NCI-H526 treated with DMSO at 0.1 percent for 48 hours (cell line): ENCODE data around the gene INSL4.

Experiments used
- DNase-seq: peaks from one replicate; lab custom pipeline; 2025; lab: John Stamatoyannopoulos, UW

Gene INSL4

DNA sequence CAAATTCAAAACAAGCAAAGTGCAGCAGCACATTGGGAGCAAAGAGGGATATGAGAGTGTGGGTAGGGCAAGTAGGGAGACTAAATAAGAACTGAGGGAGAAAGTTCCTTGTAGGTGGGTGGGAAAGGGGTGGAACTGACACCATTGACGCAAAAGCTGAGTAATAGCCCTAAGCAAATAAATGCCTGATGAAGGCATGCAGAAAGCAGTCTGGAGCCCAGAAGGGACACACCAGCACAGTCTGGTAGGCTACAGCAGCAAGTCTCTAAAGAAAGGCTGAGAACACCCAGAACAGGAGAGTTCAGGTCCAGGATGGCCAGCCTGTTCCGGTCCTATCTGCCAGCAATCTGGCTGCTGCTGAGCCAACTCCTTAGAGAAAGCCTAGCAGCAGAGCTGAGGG is at the start of gene INSL4:
TSS of gene INSL4 (plus strand) at position 208 of the 400 bp plus-strand sequence. CDS start at position 313, 105 bp downstream.
- no peak for DNase-seq

DNA sequence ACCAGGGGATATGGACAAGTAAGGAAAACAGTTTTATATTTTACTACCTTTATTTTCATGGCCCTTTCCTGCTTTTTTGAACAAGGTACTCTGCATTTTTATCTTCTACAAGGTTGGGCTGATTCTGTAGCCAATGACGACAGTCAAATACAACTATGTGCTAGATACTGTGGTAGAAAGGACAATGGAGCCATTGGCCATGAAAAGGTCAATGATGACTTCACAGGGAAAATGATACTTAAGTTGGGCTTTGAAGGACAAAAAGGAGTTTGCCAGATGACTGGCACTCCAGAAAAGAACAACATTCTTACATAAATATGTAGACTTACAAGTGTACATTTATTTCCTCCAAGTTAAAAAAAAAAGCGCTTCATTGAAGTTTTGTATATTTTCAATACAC is 46.4 kb upstream of the INSL4 start:
- no peak for DNase-seq

DNA sequence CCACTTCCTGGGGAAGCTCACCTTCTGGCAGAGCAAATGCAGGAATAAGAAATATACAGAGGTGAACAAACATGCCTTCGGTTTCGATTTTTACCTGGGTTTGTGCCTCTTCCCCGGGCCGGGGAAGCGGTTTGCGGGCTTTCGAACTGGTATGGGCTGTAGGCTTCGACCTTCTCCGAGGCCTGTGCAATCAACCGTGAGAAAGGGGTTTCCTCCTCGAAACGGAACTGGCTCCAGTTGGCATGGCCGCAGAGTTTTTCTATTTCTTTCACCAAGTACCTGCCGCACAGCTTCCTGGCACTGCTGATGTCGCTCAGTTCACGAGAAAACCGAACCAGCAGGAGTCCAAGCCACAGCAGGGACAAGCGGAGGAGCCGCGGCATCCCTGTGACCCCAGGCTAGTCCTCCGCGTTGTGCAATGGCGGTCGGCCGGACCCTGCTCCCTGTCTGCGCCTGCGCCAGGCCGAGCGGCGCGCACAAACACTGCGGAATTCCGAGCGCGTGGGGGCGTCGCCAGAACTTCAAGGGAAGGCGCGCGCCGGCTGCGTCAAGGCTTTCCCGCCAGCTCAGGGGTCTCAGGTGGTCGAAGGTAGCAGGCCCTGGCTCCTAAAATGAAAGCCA is 45.9 kb upstream of the INSL4 start, which contains the start of gene INSL6:
TSS of gene INSL6 (minus strand) at position 420 of the 621 bp plus-strand sequence. CDS start at position 383, 37 bp downstream.
- DNase-seq: no peak

DNA sequence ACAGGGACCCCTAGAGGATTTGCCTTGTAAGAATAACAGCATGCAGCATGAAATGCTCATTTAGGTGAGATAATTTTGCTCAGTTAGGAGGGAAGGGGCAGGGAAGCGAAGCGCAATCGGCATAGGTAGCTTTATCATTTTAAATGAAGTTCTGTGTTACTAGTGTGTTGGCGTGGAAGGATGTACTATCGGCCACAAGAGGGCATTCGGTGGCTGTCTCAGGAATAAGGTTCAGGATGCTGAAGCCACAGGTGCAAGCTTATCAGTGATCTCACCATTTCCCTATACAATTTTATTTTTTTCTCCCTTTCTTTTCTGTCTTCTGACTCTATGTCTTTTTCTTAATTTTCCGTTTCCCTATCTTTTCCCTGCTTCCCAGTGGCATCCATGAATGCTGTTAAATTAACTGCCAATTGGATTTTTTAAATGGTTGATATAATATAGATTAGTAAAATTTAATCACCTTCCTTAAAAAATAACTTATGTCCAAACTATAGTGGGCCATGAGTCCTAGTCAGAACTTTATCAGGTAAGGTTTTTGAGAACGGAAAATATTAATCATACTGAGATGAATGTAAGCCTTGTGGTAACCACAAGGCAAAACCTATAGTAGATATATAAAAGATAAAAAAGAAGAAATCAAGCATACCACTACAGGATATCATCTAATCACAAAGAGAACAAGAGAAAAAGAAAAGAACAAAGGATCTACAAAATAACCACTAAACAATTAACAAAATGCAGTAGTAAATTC is 44.6 kb upstream of the INSL4 start:
- peak; percentile 52 for DNase-seq

DNA sequence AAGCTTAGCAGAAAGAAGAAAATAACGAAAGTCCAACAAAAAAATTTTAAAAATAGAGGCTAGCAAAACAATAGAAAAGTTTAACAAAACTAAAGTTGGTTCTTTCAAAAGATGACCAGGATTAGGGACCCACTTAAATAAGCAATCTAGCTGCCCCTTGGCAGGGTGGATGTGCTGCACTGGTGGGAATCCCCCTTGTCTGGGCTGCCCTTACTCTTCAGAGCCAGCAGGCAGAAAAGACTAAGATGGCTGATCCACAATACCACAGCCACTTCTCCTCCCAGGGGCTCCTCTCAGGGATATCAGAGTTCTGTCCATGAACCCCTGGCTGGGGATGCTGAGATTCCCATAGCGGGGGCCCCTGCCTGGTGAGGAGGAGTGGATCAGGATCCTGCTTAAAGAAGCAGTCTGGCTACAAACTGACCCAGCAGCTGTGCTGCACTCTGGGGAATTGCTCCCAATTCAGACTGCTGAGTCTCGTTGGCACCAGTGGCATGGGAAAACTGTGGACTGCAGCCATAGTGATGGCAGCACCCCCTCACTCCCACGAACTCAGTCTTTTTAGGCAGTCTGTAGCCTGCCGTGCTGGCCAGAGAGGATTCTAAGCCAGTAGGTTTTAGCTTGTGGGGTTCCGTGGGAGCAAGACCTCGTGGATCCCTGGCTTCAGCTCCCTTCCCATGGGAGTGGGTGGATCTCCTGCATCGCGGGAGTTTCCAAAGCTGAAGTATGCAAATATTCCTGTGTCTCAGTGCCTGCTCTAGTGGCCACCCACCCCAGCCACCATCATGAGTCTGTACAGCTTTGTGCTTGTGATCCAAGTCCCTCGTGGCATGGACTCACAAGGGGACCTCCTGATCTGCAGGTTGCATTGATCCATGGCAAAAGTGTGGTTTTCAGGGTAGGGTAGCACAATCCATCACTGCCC is 42.9 kb upstream of the INSL4 start:
- DNase-seq: no peak

DNA sequence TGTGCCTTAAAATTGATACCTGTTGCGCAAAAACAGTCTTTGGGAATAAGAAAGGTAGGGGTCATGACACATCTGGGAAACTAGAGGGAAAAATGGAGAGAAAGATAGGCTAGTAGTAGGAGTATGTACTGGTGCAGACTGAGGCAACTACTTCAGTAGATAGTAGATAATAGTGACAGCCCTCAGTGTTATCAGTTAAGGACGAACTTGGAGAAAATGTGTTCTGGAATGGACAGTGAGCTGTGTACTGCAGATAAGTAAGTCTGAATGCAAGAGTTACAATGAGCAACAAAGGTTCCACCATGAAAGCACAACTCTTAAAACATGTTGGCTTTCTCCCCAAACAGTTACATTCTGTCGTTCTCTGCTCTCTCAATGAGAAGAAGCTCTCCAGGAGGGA is 39.2 kb upstream of the INSL4 start:
- no peak for DNase-seq

DNA sequence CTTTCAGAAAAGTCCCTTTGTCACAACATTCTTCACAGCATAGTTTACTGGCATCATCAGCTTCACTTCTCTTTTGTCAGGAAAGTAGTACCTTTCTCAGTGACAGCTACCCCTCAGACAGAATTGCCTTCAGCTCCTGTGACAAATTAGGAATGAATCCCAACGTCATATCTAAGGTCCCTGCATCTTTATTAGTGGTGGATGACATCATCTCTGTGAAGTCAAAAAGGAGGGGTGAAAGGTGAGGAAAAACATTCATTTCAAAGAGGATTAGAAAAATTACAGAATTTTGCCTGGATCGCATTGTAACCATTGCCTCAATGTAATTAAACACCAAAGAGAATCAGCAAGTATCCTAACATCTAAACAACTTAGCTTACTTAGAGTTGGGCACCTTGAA is 37.9 kb upstream of the INSL4 start:
- no peak for DNase-seq

DNA sequence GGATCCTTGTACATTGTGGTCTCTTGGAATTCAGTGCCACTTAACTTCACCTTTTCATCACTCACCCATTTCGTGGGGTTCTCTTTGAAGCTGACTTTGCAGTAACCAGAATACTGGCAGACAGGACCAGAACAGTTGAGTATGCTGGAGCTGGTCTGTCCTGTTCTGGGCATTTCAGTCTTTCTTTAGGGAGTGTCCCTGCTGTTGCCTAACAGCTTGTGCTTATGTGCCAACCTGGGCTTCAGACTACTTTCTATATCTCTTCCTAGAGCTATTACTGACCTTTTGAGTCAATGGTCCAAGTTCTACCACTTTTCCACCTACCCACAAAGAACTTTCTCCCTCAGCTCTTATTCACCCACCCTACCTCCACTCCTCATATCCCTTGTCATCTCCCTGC is 35.8 kb upstream of the INSL4 start:
- DNase-seq: no peak

DNA sequence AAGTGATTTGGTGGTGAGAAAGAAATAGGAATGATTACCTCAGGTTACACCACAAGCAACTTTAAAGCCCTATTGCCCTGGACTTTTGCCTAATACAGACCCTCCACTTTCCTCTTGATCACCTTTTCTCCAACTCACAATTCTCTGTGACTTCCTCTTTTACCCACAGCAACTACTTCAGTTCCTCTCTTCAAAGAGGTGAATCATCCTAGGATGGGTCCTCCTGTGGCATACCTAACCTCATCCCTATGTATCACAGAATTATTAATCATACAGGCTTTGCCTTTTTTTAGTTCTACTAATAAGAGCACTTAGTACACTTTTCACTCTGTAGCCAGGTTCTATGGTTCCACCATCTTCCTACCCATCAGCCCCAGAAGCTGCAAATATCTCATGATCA is 26.1 kb upstream of the INSL4 start:
- no peak for DNase-seq

DNA sequence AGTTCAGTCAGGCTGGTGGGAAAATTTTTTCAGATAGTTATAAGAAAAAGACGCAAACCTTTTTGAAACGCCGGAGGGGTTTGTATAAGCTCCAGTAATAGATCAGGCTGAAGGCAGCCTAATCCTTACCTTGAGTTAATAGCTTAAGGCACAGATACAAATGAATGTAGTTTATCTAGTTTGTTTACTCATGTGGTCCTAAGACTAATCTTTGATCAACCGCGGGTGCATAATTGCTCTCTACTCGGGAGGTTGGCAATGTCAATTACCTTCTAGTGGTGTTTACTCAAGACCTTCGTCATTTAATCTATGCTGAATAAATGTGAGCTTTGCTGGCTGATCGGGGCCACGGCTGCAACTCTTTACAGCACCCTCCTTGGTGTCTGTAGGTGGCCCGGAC is 665 bp upstream of the INSL4 start:
- no peak for DNase-seq

DNA sequence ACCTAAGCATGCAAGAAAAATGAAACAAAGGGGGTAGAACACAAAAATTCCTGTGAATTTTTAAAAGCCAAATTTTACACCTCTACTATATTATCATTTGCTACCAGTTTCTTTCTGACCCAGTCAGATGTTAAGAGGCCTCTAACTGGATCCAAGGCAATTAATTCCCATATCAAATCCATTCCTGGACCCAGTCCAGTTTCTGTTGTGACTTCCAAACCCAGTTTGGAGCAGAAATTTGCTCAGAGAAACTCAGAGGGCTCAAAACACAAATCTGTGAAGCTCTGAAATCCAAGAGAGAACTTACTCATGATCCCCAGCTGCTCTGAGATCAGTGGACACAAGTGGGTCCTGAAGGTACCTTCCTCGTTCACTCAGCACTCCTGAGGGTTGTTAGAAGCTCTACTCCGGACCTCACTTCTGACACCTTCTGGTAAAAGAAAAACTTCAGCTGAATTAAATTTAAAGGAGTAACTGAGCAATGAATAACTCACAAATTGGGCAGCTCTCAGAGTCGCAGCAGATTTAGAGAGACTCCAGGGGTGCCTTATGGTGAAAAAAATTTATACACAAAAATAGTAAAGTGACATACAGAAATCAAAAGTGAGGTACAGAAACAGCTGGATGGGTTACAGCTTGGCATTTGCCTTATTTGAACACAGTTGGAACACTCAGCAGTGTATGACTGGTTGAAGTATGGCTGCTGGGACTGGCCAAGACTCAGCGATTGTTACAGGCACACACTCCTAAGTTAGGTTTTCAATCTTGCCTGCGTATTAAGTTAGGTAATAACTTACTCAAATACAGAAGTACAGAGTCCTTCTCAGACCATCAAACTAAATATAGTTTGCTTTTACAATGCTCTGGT is 32.4 kb downstream of the INSL4 start:
- DNase-seq: no peak

DNA sequence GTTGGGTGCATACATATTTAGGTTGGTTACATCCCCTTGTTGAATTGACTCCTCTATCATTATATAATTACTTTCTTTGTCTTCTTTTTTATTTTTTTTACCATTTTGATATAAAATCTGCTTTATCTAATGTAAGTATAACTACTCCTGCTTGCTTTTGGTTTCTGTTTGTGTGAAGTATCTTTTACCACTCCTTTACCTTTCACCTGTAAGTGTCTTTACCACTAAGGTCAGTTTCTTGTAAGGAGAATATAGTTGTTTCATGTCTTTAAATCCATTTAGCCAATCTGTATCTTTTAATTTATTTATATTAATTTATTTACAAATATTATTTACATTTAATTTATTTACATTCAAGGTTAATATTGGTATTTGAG is 33.0 kb downstream of the INSL4 start:
- DNase-seq: no peak

DNA sequence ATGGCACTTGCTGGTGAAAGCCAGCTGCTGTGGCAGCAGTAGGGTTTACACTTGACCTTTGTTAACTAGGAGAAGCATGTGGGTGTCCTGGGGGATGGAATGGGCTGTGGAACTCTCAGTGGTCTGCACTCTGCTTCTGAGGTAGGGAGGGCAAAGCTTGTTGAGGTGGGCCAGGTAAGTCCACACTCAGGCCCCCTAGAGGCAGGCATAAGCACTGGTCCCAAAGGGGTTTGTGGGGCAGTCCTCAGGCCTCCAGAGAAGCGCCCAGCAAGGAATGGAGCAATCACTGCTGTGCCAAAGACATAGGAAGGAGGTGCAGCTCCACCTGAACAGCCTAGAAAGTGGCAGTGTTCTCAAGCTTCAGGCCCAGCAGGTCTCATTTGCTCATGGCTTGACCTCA is 34.7 kb downstream of the INSL4 start:
- no peak for DNase-seq

DNA sequence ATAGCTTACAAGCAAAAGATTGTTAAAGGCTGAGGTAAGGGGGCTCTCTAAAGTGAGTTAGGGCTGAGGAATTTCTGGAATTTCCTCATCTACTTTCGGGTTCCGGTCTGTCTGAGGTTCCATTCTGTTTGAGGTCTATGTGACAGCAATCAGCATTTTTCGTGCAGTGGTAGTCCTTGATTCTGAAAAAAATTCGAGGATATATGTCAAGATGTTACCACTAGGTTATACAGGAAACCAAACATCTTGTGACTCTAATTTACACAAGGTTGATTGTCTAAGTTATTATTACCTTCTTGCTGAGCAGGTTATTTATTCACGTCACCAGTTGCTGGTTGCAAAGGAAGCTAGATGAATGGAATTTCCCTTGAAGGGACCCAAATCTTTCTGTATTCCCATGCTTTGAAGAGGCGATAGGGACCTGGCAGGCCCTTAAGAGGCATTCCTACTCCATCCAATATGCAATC is 38.1 kb downstream of the INSL4 start:
- no peak for DNase-seq

DNA sequence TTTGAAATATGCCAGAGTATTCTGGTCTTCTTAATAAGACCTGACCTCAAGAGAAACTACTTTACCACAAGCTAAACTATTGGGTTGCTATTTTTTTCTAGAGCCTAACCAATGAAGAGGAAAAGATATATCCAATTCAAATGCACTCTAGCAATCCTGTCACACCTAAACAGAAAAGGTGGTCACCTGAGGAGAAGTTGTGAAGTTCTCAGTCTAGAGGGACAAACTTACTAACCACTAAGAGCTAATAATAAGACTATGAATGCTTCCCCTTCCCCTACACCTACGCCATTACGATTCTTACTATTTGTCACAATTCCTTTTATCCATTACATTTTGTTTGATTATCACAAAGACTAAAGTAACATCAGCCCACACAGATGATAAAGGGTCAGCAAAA is 43.6 kb downstream of the INSL4 start:
- DNase-seq: no peak

DNA sequence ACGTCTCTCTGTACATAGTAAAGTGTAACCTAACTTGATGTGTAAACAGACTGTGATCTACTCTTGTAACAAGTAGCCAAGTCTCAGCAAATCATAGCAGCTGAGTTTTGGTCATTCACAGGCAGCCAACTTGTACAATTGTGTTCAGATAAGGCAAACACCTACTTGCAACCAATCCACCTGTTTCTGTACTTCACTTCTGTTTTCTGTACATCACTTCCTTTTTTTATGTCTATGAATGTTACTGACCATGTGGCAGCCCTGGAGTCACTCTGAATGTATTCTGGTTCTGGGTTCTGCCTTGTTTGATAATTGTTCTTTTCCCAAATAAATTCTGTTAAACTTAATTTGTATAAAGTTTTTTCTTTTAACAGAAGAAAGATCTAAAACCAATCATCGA is 47.3 kb downstream of the INSL4 start:
- no peak for DNase-seq
